Measurements from ENCODE around the gene ANXA6.
"Not testable (repeated sequence)": the region's sequence is repeated elsewhere in the genome, so short reads cannot be mapped to it uniquely, and the experiment has no call there.

Gene ANXA6

DNA sequence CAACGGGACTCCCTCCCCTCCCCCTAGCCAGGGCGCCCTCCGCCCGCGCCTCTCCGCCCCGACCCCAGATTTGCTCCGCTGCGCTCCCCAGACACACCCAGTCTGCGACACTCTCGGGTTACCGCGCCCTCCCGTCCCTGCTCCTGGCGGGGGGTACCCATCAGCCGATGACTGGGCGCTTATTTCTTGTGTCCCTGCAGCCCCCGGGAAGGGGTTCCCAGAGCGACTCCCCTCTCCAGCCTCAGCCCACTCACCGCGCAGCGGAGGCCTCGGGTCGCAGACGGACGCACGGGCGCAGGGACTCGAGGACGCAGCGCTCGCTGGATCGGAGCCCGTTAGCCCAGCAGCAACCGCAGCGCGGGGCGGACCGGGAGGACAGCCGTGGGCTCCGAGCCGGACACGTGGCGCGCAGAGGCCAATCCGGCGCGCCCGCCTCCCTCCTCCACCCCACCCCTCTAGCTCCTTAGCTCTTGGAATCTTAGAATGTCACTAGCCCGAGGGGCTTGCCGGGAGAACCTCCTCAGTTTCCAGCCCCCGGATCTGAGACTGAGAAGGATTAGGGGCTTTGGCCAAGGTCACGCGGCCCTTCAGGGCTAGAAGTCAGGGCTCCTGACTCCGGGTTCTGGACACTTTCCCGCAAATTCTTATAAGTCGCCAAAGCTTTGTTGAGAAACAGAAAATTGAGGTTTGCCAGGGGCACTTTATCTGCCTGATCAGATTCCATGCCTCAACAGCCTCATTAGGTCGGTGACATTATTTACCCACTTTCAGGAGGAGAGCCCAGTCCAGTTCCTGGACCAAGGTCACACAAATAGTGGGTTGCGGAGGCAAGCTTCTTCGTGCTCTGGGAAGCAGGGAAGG lies at the start of gene ANXA6:
TSS of gene ANXA6 (minus strand) at position 354 of the 861 bp plus-strand sequence. CDS start 9,878 bp downstream, outside the sequence.
- in situ Hi-C loops (cut with MboI; ENCODE audit: low sequenced_read_pairs), result no loop called here

DNA sequence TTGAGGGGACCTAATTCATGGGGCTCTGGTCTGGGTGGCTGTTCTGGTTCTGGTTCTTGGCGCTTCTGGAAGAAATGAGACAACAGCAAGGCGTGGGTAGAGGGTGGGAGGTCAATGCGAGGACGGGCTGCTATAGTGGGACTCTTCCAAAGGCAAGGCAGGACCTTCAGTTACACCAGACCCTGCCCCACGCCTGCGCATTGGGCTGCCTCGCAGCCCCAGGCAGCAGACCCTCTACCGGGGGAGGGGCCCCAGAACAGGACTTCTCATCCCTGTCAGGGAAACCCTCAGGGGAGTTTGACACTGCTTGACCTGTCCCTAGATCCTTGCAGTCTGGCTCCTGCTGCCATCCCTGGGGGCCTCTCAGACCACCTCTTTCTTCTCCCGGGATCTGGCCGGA lies 47.8 kb upstream of the ANXA6 start:
- in situ Hi-C loops (cut with MboI; ENCODE audit: low sequenced_read_pairs), result no loop called here

DNA sequence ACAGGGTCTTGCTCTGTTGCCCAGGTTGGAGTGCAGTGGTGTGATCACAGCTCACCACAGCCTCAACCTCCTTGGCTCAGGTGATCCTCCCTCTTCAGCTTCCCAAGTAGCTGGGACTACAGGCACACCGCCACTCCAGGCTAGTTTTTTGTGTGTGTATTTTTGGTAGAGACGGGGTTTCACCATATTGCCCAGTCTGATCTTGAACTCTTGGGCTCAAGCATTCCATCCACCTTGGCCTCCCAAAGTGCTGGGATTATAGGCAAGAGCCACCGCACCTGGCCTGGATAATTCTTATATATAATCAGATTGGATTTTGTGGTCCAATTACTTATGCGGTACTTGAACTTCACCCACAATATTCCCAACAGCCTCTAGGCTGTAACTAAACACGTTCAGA lies 46.5 kb upstream of the ANXA6 start:
- in situ Hi-C loops (cut with MboI; ENCODE audit: low sequenced_read_pairs), result no loop called here

DNA sequence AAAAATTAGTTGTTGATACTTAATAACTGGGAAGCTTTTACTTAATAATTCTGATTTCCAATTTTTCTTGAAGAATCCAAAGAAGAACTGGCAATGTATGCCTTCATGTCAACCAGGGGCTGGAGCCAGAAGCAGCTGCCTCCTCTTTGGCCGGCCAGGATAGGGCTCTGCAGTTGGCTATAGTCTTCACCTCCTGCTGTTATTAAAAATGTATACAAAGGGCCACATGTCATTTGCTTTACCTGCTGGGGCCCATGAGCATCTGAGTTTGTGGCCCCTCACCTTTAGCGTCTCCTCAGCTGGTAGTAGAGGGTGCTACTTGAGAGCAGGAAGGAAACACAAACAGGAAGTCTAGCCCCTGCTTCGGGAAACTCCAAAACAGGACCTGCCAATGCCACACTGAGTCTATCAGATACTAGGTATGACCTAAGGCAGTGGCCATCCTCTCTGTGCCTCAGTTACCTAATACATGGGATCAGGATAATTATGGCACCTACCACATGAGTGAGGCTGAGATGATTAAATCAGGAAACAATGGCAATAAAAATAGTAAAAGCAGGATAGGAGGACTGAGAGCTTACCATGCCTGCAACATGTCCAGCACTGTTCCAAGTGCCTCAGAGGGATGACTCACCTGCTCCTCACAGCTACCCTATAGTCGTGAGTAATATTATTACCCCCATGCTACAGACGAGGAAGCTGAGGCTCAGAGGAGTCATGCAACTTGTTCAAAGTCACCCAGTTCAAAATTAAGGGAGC lies 45.0 kb upstream of the ANXA6 start:
- in situ Hi-C loops (cut with MboI; ENCODE audit: low sequenced_read_pairs), result no loop called here

GRCh38 chr5:151200913-151201595 lies 43.5 kb upstream of the ANXA6 start:
- in situ Hi-C loops (cut with MboI; ENCODE audit: low sequenced_read_pairs), result no loop called here

- in situ Hi-C loops (cut with MboI; ENCODE audit: low sequenced_read_pairs), result no loop called here
These were observed 42.1 kb upstream of the ANXA6 start for GRCh38 chr5:151199581-151200185.

- in situ Hi-C loops (cut with MboI; ENCODE audit: low sequenced_read_pairs), result no loop called here
These were observed 41.3 kb upstream of the ANXA6 start for GRCh38 chr5:151198861-151199260.

DNA sequence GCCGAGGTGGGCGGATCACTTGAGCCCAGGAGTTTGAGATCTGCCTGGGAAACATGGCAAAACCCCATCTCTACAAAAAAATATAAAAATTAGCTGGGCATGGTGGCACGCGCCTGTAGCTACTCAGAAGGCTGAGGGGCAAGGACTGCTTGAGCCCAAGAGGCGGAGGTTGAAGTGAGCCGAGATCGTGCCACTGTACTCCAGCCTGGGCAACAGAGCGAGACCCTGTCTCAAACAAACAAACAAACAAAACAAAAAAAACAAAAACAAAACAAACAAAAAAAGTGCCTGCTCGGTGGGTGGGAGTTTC lies 39.7 kb upstream of the ANXA6 start:
- in situ Hi-C loops (cut with MboI; ENCODE audit: low sequenced_read_pairs), result not testable (repeated sequence)

DNA sequence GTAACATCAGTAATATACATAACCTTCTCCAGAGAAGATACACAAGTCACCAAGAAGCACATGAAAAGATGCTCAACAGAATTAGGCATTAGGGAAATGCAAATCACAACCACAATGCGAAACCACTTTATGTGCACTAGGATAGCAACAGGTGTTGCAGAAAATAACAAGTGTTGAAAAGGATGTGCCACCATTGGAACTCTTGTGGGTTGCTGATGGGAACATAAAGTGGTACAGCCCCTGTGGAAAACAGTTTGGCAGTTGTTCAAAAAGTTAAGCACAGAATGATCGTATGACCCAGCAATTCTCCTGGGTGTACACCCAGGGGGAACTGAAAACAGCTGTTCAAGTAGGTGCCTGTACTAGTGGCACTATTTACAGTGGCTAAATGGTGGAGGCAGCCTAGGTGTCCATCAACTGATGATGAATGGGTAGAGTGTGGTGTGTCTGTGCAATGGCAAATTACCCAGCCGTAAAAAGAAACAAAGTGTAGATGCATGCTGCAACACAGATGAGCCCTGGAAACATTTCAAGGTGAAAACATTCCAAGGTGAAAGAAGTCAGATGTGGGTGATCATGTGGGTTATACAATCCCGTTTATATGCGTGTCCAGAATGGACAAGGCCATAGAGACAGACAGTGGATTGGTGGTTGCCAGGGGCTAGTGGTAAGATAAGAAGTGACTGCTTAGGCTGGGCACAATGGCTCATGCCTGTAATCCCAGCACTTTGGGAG lies 39.1 kb upstream of the ANXA6 start:
- in situ Hi-C loops (cut with MboI; ENCODE audit: low sequenced_read_pairs), result no loop called here

DNA sequence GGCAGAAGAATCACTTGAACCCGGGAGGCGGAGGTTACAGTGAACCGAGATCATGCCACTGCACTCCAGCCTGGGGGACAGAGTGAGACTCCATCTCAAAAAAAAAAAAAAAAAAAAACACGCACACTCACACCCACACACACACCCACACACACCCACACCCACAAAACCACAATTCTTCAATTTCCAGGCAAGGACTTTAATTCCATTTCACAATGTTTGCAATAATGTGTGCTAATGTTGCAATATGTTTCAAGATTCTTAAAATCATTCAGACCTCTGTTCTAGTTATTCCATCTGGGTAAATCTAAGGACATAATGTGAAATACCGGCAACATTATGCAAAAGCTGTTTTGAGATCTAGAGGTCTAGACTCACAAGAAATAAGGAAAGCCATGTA lies 38.0 kb upstream of the ANXA6 start:
- in situ Hi-C loops (cut with MboI; ENCODE audit: low sequenced_read_pairs), result no loop called here

DNA sequence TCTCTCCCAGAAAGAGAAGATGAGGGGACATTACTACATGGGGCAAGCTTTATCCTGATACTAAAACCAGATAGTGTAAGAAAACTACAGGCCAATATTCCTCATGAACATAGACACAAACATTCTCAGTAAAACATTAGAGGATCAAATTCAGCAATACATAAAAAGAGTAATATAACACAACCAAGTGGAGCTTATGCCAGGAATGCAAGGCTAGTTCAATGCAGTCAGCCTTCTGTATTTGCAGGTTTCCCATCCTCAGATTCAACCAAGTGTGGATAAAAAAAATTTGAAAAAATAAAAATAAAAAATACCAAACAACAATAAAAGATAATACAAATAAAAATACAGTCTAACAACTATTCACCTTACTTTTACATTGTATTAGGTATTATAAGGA lies 35.0 kb upstream of the ANXA6 start:
- in situ Hi-C loops (cut with MboI; ENCODE audit: low sequenced_read_pairs), result no loop called here

DNA sequence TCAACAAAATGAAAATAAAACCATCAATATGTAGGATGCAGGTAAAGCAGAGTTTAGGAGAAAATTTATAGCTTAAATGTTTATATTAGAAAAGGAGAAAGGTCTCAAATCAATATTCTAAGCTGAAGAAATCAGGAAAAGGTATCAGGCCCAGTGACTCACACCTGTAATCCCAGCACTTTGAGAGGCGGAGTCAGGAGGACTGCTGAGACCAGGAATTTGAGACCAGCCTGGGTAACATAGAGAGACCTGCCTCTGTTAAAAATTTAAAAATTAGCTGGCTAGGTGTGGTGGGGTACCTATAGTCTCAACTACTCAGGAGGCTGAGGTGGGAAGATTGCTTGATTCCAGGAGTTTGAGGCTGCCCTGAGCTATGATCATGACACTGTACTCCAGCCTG lies 34.1 kb upstream of the ANXA6 start:
- in situ Hi-C loops (cut with MboI; ENCODE audit: low sequenced_read_pairs), result no loop called here

GRCh38 chr5:151189151-151189550 lies 31.6 kb upstream of the ANXA6 start:
- in situ Hi-C loops (cut with MboI; ENCODE audit: low sequenced_read_pairs), result no loop called here

DNA sequence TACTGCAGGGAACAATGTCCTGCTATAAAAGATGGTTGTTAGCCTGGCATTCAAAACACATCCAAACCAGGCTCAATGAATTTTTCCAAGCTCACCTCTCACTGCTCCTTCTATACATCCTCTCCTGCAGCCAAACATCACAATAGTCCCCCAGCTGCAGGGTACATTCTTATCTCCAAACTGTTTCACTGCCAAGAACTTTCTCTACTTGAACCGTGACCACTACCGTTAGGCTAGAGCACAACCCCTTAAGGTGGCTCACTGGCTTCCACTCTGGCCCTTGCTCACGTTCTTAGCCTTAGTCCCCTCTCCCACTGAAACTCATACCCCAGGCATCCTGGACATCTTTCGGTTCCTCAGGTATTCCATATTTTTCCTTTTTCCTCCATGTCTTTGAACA lies 29.0 kb upstream of the ANXA6 start:
- in situ Hi-C loops (cut with MboI; ENCODE audit: low sequenced_read_pairs), result no loop called here

DNA sequence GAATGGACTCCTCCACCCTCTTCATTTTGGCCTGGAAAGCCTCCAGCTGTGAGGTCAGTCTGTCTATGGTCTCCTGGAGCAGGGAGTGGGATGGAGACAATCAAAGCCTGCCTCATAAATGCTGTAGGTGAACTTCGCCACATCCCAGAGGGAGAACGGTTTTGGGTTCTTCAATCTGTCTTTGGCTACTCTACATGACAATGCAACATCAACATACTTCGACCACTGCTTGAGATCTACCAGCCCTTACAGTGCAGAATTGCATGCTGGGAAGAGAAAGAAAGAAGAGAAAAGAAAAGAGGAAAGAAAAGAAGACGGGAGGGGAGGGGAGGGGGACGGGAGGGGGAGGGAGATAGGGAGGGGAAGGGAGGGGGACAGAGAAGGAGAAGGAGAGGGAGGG lies 28.5 kb upstream of the ANXA6 start:
- in situ Hi-C loops (cut with MboI; ENCODE audit: low sequenced_read_pairs), result no loop called here

GRCh38 chr5:151184316-151185042 lies 26.9 kb upstream of the ANXA6 start:
- in situ Hi-C loops (cut with MboI; ENCODE audit: low sequenced_read_pairs), result no loop called here

DNA sequence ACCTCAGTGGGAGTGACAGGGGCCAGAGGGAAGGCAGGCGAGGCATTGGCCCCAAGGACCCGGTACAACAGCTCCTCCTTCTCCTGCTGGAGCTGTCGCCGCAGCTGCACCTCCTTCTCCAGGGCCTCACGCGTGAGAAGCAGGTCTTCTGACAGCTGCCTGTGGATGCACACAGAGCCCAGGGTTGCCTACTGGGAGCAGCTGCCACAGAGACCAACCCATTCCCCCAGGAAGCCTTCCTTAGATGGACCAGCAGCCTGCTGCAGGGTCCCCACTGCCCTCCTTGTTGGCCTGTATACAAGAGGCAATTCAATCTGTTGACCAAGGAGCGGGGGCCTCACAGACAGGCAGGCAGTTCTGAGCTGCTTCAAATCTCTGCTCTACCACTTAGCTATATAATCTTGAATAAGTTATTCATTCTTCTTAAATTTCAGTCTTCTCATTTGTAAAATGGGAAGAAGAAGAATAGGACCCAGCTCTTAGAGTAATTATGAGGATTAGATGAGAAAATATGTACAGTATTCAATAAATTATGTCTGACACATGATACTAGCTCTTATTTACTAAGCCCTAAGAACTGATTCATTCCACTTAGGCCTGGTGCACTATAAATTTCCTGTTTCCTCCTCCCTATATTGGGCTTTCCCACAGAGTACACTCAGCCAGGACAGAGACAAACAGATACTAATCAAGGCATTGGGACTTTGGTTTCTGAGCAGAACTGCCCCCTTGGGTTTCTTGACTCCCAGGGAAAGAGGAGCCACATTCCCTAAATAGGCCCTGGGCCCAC lies 26.1 kb upstream of the ANXA6 start:
- in situ Hi-C loops (cut with MboI; ENCODE audit: low sequenced_read_pairs), result no loop called here

DNA sequence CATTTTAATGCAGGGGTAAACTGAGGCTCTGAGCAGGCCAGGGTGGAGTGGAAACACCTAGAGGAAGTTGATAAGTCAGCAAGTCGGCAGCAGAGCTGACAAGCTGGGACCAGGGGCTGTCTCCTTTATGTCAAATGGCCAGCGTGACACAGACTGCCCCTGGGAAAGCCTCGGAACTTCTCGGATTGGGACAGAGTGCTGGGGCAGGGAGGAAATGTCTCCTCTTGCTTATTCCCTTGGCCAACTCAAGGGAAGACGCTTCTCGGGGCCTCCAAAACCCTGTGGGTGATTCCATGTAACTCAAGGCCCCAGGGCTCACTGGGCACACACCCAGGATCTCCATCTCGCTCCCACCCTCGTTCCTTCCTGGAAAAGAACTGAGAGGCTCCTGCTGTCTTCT lies 25.4 kb upstream of the ANXA6 start:
- in situ Hi-C loops (cut with MboI; ENCODE audit: low sequenced_read_pairs), result no loop called here

DNA sequence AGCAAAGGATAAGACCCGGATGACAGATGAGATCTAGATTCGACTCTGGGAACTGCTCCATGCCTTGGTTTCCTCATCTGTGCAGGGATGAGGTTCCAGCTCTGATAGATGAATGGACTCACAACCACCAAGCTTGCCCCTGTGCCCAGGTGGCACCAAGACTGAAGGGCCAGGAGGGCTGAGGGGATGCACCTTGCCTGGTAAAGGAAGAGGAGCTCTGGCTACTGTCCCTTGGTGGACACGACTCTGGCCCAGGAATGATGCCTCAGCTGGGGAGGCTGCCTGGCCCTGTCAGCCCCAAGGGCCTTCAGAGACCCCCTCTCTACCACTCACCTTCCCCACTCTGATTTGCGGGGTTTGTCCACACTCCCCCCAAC lies 24.9 kb upstream of the ANXA6 start:
- in situ Hi-C loops (cut with MboI; ENCODE audit: low sequenced_read_pairs), result no loop called here
